HEK293 (cell line): Measurements from ENCODE around the gene SYNPR.

Experiments
- CTCF ChIA-PET: fragments of 350-600 bp; formaldehyde crosslinking; extraction: SDS; loops from one replicate; lab custom pipeline; 2021; ENCODE audit warnings: antibody characterized with exemption; lab: Yijun Ruan, JAX
- POLR2A ChIA-PET: fragments of 300-600 bp; formaldehyde crosslinking; extraction: SDS; loops from one replicate; lab custom pipeline; 2020; ENCODE audit warnings: antibody characterized with exemption, inconsistent platforms; lab: Yijun Ruan, JAX
- H3K27ac ChIP-seq: fragments of 200-500 bp; sonication (Bioruptor generic); 2 replicates; pipeline ENCODE4 v1.5.1; 2014; ENCODE audit warnings: low read depth, low read length, control low read depth, inconsistent platforms; ENCODE audit errors: extremely low read depth
- H3K36me3 ChIP-seq, 2 experiments: fragments of 200-500 bp in 1 of 2; sonication (Bioruptor generic) in 1 of 2; 1 replicate in 1 of 2; 2 replicates in 1 of 2; pipeline ENCODE4 v1.5.1; 2014 to 2017; ENCODE audit warnings: inconsistent platforms in 2 of 2, low read length in 2 of 2; ENCODE audit not compliant: control insufficient read depth in 2 of 2, insufficient read depth in 1 of 2
- H3K4me1 ChIP-seq: fragments of 200-500 bp; sonication (Bioruptor generic); 2 replicates; pipeline ENCODE4 v1.5.1; 2014; ENCODE audit warnings: mild to moderate bottlenecking, low read length, inconsistent platforms; ENCODE audit not compliant: control insufficient read depth, insufficient read depth
- H3K4me3 ChIP-seq: 2 replicates; pipeline ENCODE4 v1.5.1; 2011; ENCODE audit warnings: low read depth, mild to moderate bottlenecking, control low read depth, low read length, moderate library complexity
- H3K9me3 ChIP-seq: fragments of 200-500 bp; sonication (Bioruptor generic); 2 replicates; pipeline ENCODE4 v1.5.1; 2014; ENCODE audit warnings: low read depth, low read length, inconsistent platforms; ENCODE audit not compliant: control insufficient read depth, insufficient read depth
- PRDM4 ChIP-seq: fragments of 450-650 bp; formaldehyde crosslinking; IDR thresholded peaks from 2 replicates; pipeline ENCODE4 v1.5.1; 2017; ENCODE audit warnings: missing biosample characterization, missing genetic modification characterization
- SP3 ChIP-seq: fragments of 450-650 bp; formaldehyde crosslinking; IDR thresholded peaks from 2 replicates; pipeline ENCODE4 v1.5.1; 2016; ENCODE audit warnings: missing biosample characterization, missing genetic modification characterization
- SP7 ChIP-seq: fragments of 450-650 bp; formaldehyde crosslinking; IDR thresholded peaks from 2 replicates; pipeline ENCODE4 v1.5.1; 2016; ENCODE audit warnings: missing biosample characterization, missing genetic modification characterization
- ZBTB49 ChIP-seq: fragments of 450-650 bp; formaldehyde crosslinking; IDR thresholded peaks from 2 replicates; pipeline ENCODE4 v1.5.1; 2016; ENCODE audit warnings: missing biosample characterization, missing genetic modification characterization, low read depth
- ZFP41 ChIP-seq: fragments of 450-650 bp; formaldehyde crosslinking; IDR thresholded peaks from 2 replicates; pipeline ENCODE4 v1.5.1; 2016; ENCODE audit warnings: missing biosample characterization, missing genetic modification characterization, borderline replicate concordance
- ZNF138 ChIP-seq: fragments of 450-650 bp; formaldehyde crosslinking; IDR thresholded peaks from 2 replicates; pipeline ENCODE4 v1.5.1; 2016; ENCODE audit warnings: missing biosample characterization, missing genetic modification characterization, borderline replicate concordance
- ZNF174 ChIP-seq: fragments of 450-650 bp; formaldehyde crosslinking; IDR thresholded peaks from 2 replicates; pipeline ENCODE4 v1.5.0; 2017; ENCODE audit warnings: missing biosample characterization, mild to moderate bottlenecking, missing genetic modification characterization
- ZNF202 ChIP-seq: fragments of 450-650 bp; formaldehyde crosslinking; IDR thresholded peaks from 2 replicates; pipeline ENCODE4 v1.5.1; 2016; ENCODE audit warnings: missing biosample characterization, missing genetic modification characterization, borderline replicate concordance
- ZNF248 ChIP-seq: fragments of 450-650 bp; formaldehyde crosslinking; IDR thresholded peaks from 2 replicates; pipeline ENCODE4 v1.5.1; 2017; ENCODE audit warnings: missing biosample characterization, missing genetic modification characterization
- ZNF341 ChIP-seq: fragments of 450-650 bp; formaldehyde crosslinking; IDR thresholded peaks from 2 replicates; pipeline ENCODE4; 2016; ENCODE audit warnings: low read depth, missing biosample characterization, missing genetic modification characterization
- ZNF366 ChIP-seq: fragments of 450-650 bp; formaldehyde crosslinking; conservative IDR thresholded peaks from 2 replicates; pipeline ENCODE4 v1.5.1; 2016; ENCODE audit warnings: missing biosample characterization, missing genetic modification characterization
- ZNF37A ChIP-seq: fragments of 450-650 bp; IDR thresholded peaks from 2 replicates; pipeline ENCODE4 v1.5.1; 2018; ENCODE audit warnings: missing biosample characterization, missing genetic modification characterization
- ZNF549 ChIP-seq: fragments of 450-650 bp; IDR thresholded peaks from 2 replicates; pipeline ENCODE4 v1.5.1; 2018; ENCODE audit warnings: missing biosample characterization, missing genetic modification characterization, mild to moderate bottlenecking, inconsistent platforms, moderate library complexity
- ZNF585B ChIP-seq: fragments of 450-650 bp; formaldehyde crosslinking; IDR thresholded peaks from 2 replicates; pipeline ENCODE4 v1.5.1; 2016; ENCODE audit warnings: missing biosample characterization, missing genetic modification characterization
- ZNF629 ChIP-seq: fragments of 450-650 bp; formaldehyde crosslinking; IDR thresholded peaks from 2 replicates; pipeline ENCODE4 v1.5.1; 2017; ENCODE audit warnings: missing biosample characterization, missing genetic modification characterization
- ZNF707 ChIP-seq: fragments of 450-650 bp; formaldehyde crosslinking; IDR thresholded peaks from 2 replicates; pipeline ENCODE4 v1.5.1; 2016; ENCODE audit warnings: missing biosample characterization, missing genetic modification characterization
- ZSCAN30 ChIP-seq: fragments of 450-650 bp; IDR thresholded peaks from 2 replicates; pipeline ENCODE4 v1.5.1; 2018; ENCODE audit warnings: missing biosample characterization, mild to moderate bottlenecking, missing genetic modification characterization, moderate library complexity
- ZXDB ChIP-seq: fragments of 450-650 bp; formaldehyde crosslinking; IDR thresholded peaks from 2 replicates; pipeline ENCODE4 v1.5.1; 2016; ENCODE audit warnings: missing biosample characterization, missing genetic modification characterization
- TF ChIP-seq, protein P1 (sequence below): fragments of 450-650 bp; formaldehyde crosslinking; IDR thresholded peaks from 2 replicates; pipeline ENCODE4 v1.5.1; 2016; ENCODE audit warnings: missing biosample characterization, missing genetic modification characterization

SYNPR gene

DNA sequence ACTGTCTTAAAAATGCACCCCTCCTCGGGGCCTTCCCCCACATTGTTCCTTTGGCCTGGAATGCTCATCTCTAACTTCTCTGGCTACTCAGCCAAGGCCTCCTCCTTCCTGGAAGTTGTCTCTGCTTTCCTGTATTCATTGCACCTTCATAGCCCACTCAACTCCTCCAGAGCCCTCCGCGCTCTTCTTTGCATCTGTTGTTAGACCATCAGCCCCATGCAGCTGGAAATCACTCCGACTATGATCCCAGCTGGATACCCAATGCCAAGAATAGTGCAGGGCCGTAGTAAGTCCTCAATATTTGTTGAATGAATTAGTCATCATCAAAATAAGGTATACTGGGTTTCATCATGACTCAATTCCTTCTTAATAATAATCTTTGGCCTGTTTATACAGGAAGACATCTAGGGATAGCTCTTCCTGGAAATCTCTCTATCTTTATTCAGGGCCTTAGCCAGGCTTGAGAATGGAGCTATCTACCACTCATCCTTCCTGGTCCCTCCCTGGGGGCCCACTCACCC is 112.7 kb downstream of the SYNPR start:
- Histone ChIP-seq H3K4me1 (no peaks in the 10 kb centered on the region), H3K36me3 (no peaks in the 10 kb centered on the region), H3K4me3 (no peak overlapping the region), H3K27ac (no peak overlapping the region), H3K9me3 (no peaks in the 10 kb centered on the region)
- ChIA-PET POLR2A (no interaction called here), CTCF (no interaction called here)
- TF ChIP-seq ZNF202 (tag by site-specific recombination) = no peak

DNA sequence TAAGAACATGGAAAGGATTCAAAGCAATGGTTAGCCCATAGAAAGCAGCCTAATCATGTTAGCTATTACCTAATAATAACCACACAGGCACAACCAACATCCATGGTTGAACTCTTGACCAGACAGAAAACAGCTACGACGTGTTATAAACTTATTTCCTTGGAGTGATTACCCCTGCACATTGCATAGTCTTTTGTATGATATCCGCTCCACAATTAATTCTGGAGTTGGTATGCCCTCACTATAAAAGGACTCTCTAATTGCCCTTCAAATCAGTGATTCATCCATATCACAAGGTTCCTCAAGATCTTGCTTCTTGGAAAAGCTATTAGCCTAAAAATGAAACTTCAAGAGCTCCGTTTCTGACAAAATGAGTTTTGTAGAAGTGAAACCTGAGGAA is 117.9 kb downstream of the SYNPR start:
- CTCF ChIA-PET = interaction anchor here (0.6 kb wide), 1 partner anchor 8 kb away, joined by 3 read pairs; no protein-coding TSS in a partner anchor
- no peaks in the 10 kb centered on the region for H3K9me3 ChIP-seq

More for the DNA sequence above, 117.9 kb downstream of the SYNPR start:
- TF ChIP-seq PRDM4 = no peak
- TF ChIP-seq ZFP41 (tag by site-specific recombination) = no peak
- no peak for TF ChIP-seq ZNF37A (tag by site-specific recombination)
- TF ChIP-seq ZSCAN30 (tag by site-specific recombination) = no peak
- TF ChIP-seq ZNF549 (tag by site-specific recombination) = no peak
- TF ChIP-seq SP7 (tag by site-specific recombination) = no peak
- TF ChIP-seq ZNF248 = no peak
- TF ChIP-seq, protein P1, sequence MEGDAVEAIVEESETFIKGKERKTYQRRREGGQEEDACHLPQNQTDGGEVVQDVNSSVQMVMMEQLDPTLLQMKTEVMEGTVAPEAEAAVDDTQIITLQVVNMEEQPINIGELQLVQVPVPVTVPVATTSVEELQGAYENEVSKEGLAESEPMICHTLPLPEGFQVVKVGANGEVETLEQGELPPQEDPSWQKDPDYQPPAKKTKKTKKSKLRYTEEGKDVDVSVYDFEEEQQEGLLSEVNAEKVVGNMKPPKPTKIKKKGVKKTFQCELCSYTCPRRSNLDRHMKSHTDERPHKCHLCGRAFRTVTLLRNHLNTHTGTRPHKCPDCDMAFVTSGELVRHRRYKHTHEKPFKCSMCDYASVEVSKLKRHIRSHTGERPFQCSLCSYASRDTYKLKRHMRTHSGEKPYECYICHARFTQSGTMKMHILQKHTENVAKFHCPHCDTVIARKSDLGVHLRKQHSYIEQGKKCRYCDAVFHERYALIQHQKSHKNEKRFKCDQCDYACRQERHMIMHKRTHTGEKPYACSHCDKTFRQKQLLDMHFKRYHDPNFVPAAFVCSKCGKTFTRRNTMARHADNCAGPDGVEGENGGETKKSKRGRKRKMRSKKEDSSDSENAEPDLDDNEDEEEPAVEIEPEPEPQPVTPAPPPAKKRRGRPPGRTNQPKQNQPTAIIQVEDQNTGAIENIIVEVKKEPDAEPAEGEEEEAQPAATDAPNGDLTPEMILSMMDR (tag by site-specific recombination) = no peak
- no peak for TF ChIP-seq ZXDB (tag by site-specific recombination)
- no peak for TF ChIP-seq ZNF629 (tag by site-specific recombination)
- TF ChIP-seq ZNF174 (tag by site-specific recombination) = no peak
- TF ChIP-seq ZBTB49 (tag by site-specific recombination) = no peak
- no peak for TF ChIP-seq ZNF707 (tag by site-specific recombination)
- no peak for TF ChIP-seq ZNF138
- TF ChIP-seq SP3 (tag by site-specific recombination) = no peak
- TF ChIP-seq ZNF366 = no peak
- TF ChIP-seq ZNF585B (tag by site-specific recombination) = no peak
- no peak for TF ChIP-seq ZNF341 (tag by site-specific recombination)
- no peaks in the 10 kb centered on the region for H3K4me1 ChIP-seq
- no peaks in the 10 kb centered on the region for H3K36me3 ChIP-seq
- no peak overlapping the region for H3K4me3 ChIP-seq
- POLR2A ChIA-PET = no interaction called here
- no peak overlapping the region for H3K27ac ChIP-seq
